Mesothelial cell of epicardium (in vitro differentiated cells): ENCODE results near the gene ERC1. TPM values are rescaled to one million over a fixed set of nuclear protein-coding genes. Genes with fewer than 3 reads are reported as not detected.

Experiments
- DNase-seq, 2 experiments: peaks; one replicate each; pipeline ENCODE4 v3.0.0; 2021; ENCODE audit warnings: low spot score in 2 of 2; ENCODE audit not compliant: unreplicated experiment in 2 of 2
- H3K27ac Mint-ChIP-seq: 2 replicates; pipeline ENCODE4 v1.8.0; 2021; ENCODE audit warnings: mixed read lengths
- H3K27me3 Mint-ChIP-seq: 2 replicates; pipeline ENCODE4 v1.8.0; 2021; ENCODE audit warnings: low read depth, mixed read lengths
- H3K36me3 Mint-ChIP-seq: 2 replicates; pipeline ENCODE4 v1.8.0; 2021; ENCODE audit warnings: mixed read lengths
- H3K4me1 Mint-ChIP-seq: 2 replicates; pipeline ENCODE4 v1.8.0; 2021; ENCODE audit warnings: mixed read lengths
- H3K4me3 Mint-ChIP-seq: 2 replicates; pipeline ENCODE4 v1.8.0; 2021; ENCODE audit warnings: mild to moderate bottlenecking, moderate library complexity, mixed read lengths
- H3K9me3 Mint-ChIP-seq: 2 replicates; pipeline ENCODE4 v1.8.0; 2021; ENCODE audit warnings: mixed read lengths
- CTCF ChIP-seq: fragments of 200-600 bp; sonication (generic); IDR thresholded peaks from one replicate; pipeline ENCODE4 v1.5.0; 2021; ENCODE audit warnings: antibody characterized with exemption; ENCODE audit not compliant: unreplicated experiment
- total RNA-seq: library from RNA; stranded (reverse); gene quantifications from 3 replicates; pipeline ENCODE4 v1.2.1, GENCODE V29; 2021

ERC1 gene
- total RNA-seq, 1 donor from 2014 or later: 66.1 TPM

GRCh38 chr12:1367331-1368291, 376.6 kb downstream of the ERC1 start:
- Mint-ChIP-seq H3K4me1 (peaks cover 20% of the 10 kb centered on the region), H3K27ac (no peak overlapping the region), H3K9me3 (no peaks in the 10 kb centered on the region), H3K27me3 (no peaks in the 10 kb centered on the region), H3K4me3 (no peak overlapping the region), H3K36me3 (peaks cover 3% of the 10 kb centered on the region)
- no peak for TF ChIP-seq CTCF
- DNase-seq: no peak

- no peak for TF ChIP-seq CTCF
- H3K9me3 Mint-ChIP-seq: no peaks in the 10 kb centered on the region
- H3K27me3 Mint-ChIP-seq: no peaks in the 10 kb centered on the region
- H3K4me1 Mint-ChIP-seq: peaks cover 20% of the 10 kb centered on the region
- no peak overlapping the region for H3K27ac Mint-ChIP-seq
- no peak overlapping the region for H3K4me3 Mint-ChIP-seq
- peaks cover 7% of the 10 kb centered on the region for H3K36me3 Mint-ChIP-seq
- no peak for DNase-seq
These were observed 378.4 kb downstream of the ERC1 start for GRCh38 chr12:1369460-1369859.

- peaks cover 12% of the 10 kb centered on the region for H3K36me3 Mint-ChIP-seq
- H3K27me3 Mint-ChIP-seq: no peaks in the 10 kb centered on the region
- H3K27ac Mint-ChIP-seq: no peak overlapping the region
- peaks cover 20% of the 10 kb centered on the region for H3K4me1 Mint-ChIP-seq
- no peak for TF ChIP-seq CTCF
- no peak for DNase-seq
- no peaks in the 10 kb centered on the region for H3K9me3 Mint-ChIP-seq
- no peak overlapping the region for H3K4me3 Mint-ChIP-seq
These were observed 379.0 kb downstream of the ERC1 start for GRCh38 chr12:1369938-1370500.

GRCh38 chr12:1373901-1374735, 383.1 kb downstream of the ERC1 start:
- Mint-ChIP-seq H3K9me3 (peaks cover 7% of the 10 kb centered on the region), H3K4me3 (no peak overlapping the region), H3K27me3 (no peaks in the 10 kb centered on the region), H3K36me3 (peaks cover 27% of the 10 kb centered on the region), H3K27ac (peak overlapping the region; percentile 34), H3K4me1 (peaks cover 8% of the 10 kb centered on the region)
- DNase-seq: no peak
- TF ChIP-seq CTCF: no peak

- H3K36me3 Mint-ChIP-seq: peaks cover 27% of the 10 kb centered on the region
These were observed 384.3 kb downstream of the ERC1 start for GRCh38 chr12:1375323-1375722.

More at GRCh38 chr12:1375323-1375722, 384.3 kb downstream of the ERC1 start:
- H3K9me3 Mint-ChIP-seq: peaks cover 7% of the 10 kb centered on the region
- TF ChIP-seq CTCF: no peak
- peaks cover under 1% of the 10 kb centered on the region for H3K4me1 Mint-ChIP-seq
- no peak for DNase-seq
- H3K27ac Mint-ChIP-seq: no peak overlapping the region
- H3K27me3 Mint-ChIP-seq: no peaks in the 10 kb centered on the region
- H3K4me3 Mint-ChIP-seq: no peak overlapping the region
